Measurements from ENCODE around the gene LILRA2.
"Not testable (repeated sequence)": the region's sequence is repeated elsewhere in the genome, so short reads cannot be mapped to it uniquely, and the experiment has no call there.

The LILRA2 gene

GRCh38 chr19:54612428-54612827 is 38.8 kb downstream of the LILRA2 start:
- no peak for DNase-seq

GRCh38 chr19:54614726-54615125 is 41.1 kb downstream of the LILRA2 start:
- DNase-seq, result no peak

- no peak for DNase-seq
Measured at GRCh38 chr19:54616057-54616456, 42.5 kb downstream of the LILRA2 start.

- DNase-seq, result no peak
Measured at GRCh38 chr19:54616821-54617560, 43.4 kb downstream of the LILRA2 start.

GRCh38 chr19:54620464-54620863 is 46.9 kb downstream of the LILRA2 start:
- no peak for DNase-seq

GRCh38 chr19:54622431-54622830 is 48.8 kb downstream of the LILRA2 start:
- DNase-seq, result no peak

GRCh38 chr19:54624234-54624633 is 50.6 kb downstream of the LILRA2 start:
- DNase-seq, result not testable (repeated sequence)

GRCh38 chr19:54624934-54625730 is 51.5 kb downstream of the LILRA2 start:
- DNase-seq, result not testable (repeated sequence)

- DNase-seq, result no peak
Measured at GRCh38 chr19:54626757-54627156, 53.2 kb downstream of the LILRA2 start.

GRCh38 chr19:54627912-54628311 is 54.3 kb downstream of the LILRA2 start:
- DNase-seq, result not testable (repeated sequence)

GRCh38 chr19:54630262-54630661 is 56.7 kb downstream of the LILRA2 start, which contains the start of gene LILRB1:
Gene LILRB1, plus strand, starts transcription at chr19:54630484. Its CDS starts 590 bp downstream, at chr19:54631074.
- peak; percentile 84 to 89 for DNase-seq

GRCh38 chr19:54630782-54631181 is 57.2 kb downstream of the LILRA2 start:
- no peak for DNase-seq

GRCh38 chr19:54631489-54632337 is 58.1 kb downstream of the LILRA2 start:
- DNase-seq, result not testable (repeated sequence)

GRCh38 chr19:54632517-54632916 is 58.9 kb downstream of the LILRA2 start:
- not testable (repeated sequence) for DNase-seq

GRCh38 chr19:54633401-54633800 is 59.8 kb downstream of the LILRA2 start:
- DNase-seq, result no peak

- DNase-seq, result not testable (repeated sequence)
Measured at GRCh38 chr19:54636081-54636480, 62.5 kb downstream of the LILRA2 start.

GRCh38 chr19:54638683-54639082 is 65.1 kb downstream of the LILRA2 start:
- no peak for DNase-seq
